H9 (cell line): Measurements from ENCODE around the gene RETN. TPM values are rescaled to one million over a fixed set of nuclear protein-coding genes. Genes with fewer than 3 reads are reported as not detected.

ENCODE experiments used
- DNase-seq: peaks from one replicate; pipeline ENCODE4 v3.0.0-alpha.2; 2017
- H2AFZ ChIP-seq: one replicate; pipeline ENCODE4 v1.6.1; 2013; ENCODE audit warnings: mild to moderate bottlenecking, low read length, control low read depth, moderate library complexity
- H2AK5ac ChIP-seq: 2 replicates; pipeline ENCODE4 v1.6.1; 2013; ENCODE audit warnings: low read length, control low read depth, mixed read lengths; ENCODE audit not compliant: insufficient read length
- H2BK120ac ChIP-seq: one replicate; pipeline ENCODE4 v1.6.1; 2013; ENCODE audit warnings: low read depth, mild to moderate bottlenecking, low read length, control low read depth, inconsistent platforms; ENCODE audit not compliant: poor library complexity, severe bottlenecking
- H2BK12ac ChIP-seq: 2 replicates; pipeline ENCODE4 v1.6.1; 2013; ENCODE audit warnings: low read length, control low read depth, mixed read lengths, low read depth; ENCODE audit not compliant: insufficient read length
- H2BK15ac ChIP-seq: 2 replicates; pipeline ENCODE4 v1.6.1; 2013; ENCODE audit warnings: low read depth, low read length, control low read depth
- H2BK20ac ChIP-seq: one replicate; pipeline ENCODE4 v1.6.1; 2013; ENCODE audit warnings: low read depth, mild to moderate bottlenecking, low read length, control low read depth, inconsistent platforms; ENCODE audit not compliant: poor library complexity, severe bottlenecking
- H2BK5ac ChIP-seq: 2 replicates; pipeline ENCODE4 v1.6.1; 2013; ENCODE audit warnings: low read length, control low read depth, mixed read lengths; ENCODE audit not compliant: insufficient read length
- H3K14ac ChIP-seq: 2 replicates; pipeline ENCODE4 v1.6.1; 2013; ENCODE audit warnings: low read length, control low read depth; ENCODE audit not compliant: insufficient read depth
- H3K18ac ChIP-seq: 2 replicates; pipeline ENCODE4 v1.6.1; 2013; ENCODE audit warnings: low read depth, mild to moderate bottlenecking, mixed read lengths, low read length, control low read depth; ENCODE audit not compliant: insufficient read length
- H3K23ac ChIP-seq: 2 replicates; pipeline ENCODE4 v1.6.1; 2013; ENCODE audit warnings: low read length, control low read depth, mixed read lengths, low read depth; ENCODE audit not compliant: insufficient read length
- H3K23me2 ChIP-seq: 2 replicates; pipeline ENCODE4 v1.6.1; 2013; ENCODE audit warnings: low read depth, mild to moderate bottlenecking, mixed read lengths, low read length, control low read depth; ENCODE audit not compliant: insufficient read length, poor library complexity, severe bottlenecking
- H3K27ac ChIP-seq: 2 replicates; pipeline ENCODE4 v1.5.1; 2013; ENCODE audit warnings: low read length, control low read depth, mixed read lengths, low read depth; ENCODE audit not compliant: insufficient read length
- H3K27me3 ChIP-seq: 2 replicates; pipeline ENCODE4 v1.6.1; 2013; ENCODE audit warnings: low read length, control low read depth, inconsistent platforms; ENCODE audit not compliant: insufficient read depth
- H3K4ac ChIP-seq: 2 replicates; pipeline ENCODE4 v1.6.1; 2013; ENCODE audit warnings: low read depth, mild to moderate bottlenecking, control low read depth, inconsistent platforms, low read length, moderate library complexity
- H3K4me1 ChIP-seq: 2 replicates; pipeline ENCODE4 v1.6.1; 2013; ENCODE audit warnings: low read length, control low read depth, inconsistent platforms; ENCODE audit not compliant: insufficient read depth
- H3K4me2 ChIP-seq: 2 replicates; pipeline ENCODE4 v1.6.1; 2013; ENCODE audit warnings: low read length, control low read depth, mixed read lengths; ENCODE audit not compliant: insufficient read length, insufficient read depth
- H3K56ac ChIP-seq: 2 replicates; pipeline ENCODE4 v1.6.1; 2013; ENCODE audit warnings: low read depth, mild to moderate bottlenecking, mixed read lengths, low read length, control low read depth; ENCODE audit not compliant: insufficient read length
- H3K79me1 ChIP-seq: 2 replicates; pipeline ENCODE4 v1.6.1; 2013; ENCODE audit warnings: low read depth, mild to moderate bottlenecking, moderate library complexity, low read length, control low read depth, inconsistent platforms; ENCODE audit not compliant: insufficient read depth, poor library complexity, severe bottlenecking
- H3K79me2 ChIP-seq: 2 replicates; pipeline ENCODE4 v1.6.1; 2013; ENCODE audit warnings: low read length, control low read depth, inconsistent platforms; ENCODE audit not compliant: insufficient read depth
- H3K9ac ChIP-seq: 2 replicates; pipeline ENCODE4 v1.6.1; 2013; ENCODE audit warnings: low read length, control low read depth, mixed read lengths; ENCODE audit not compliant: insufficient read length; ENCODE audit errors: extremely low read depth
- H3K9me3 ChIP-seq: one replicate; pipeline ENCODE4 v1.6.1; 2013; ENCODE audit warnings: low read depth, low read length, inconsistent platforms; ENCODE audit not compliant: control insufficient read depth
- H3T11ph ChIP-seq: one replicate; pipeline ENCODE4 v1.6.1; 2013; ENCODE audit warnings: mild to moderate bottlenecking, low read length, control low read depth, inconsistent platforms
- H4K20me1 ChIP-seq: one replicate; pipeline ENCODE4 v1.6.1; 2013; ENCODE audit not compliant: control insufficient read depth, insufficient read length, insufficient read depth
- H4K5ac ChIP-seq: 2 replicates; pipeline ENCODE4 v1.6.1; 2013; ENCODE audit warnings: low read depth, mild to moderate bottlenecking, mixed read lengths, low read length, control low read depth; ENCODE audit not compliant: insufficient read length
- H4K8ac ChIP-seq: replicated peaks from 2 replicates; pipeline ENCODE4 v1.6.1; 2013; ENCODE audit warnings: low read length, control low read depth, mixed read lengths, low read depth; ENCODE audit not compliant: insufficient read length
- H4K91ac ChIP-seq: 2 replicates; pipeline ENCODE4 v1.6.1; 2013; ENCODE audit warnings: low read depth, mild to moderate bottlenecking, moderate library complexity, mixed read lengths, low read length, control low read depth; ENCODE audit not compliant: insufficient read length
- H3K27ac Mint-ChIP-seq, 3 experiments: 2 replicates in 2 of 3; 3 replicates in 1 of 3; pipeline ENCODE4 v1.8.0; 2020 to 2021; ENCODE audit warnings: mixed read lengths in 3 of 3, mild to moderate bottlenecking in 1 of 3, moderate library complexity in 1 of 3
- H3K27me3 Mint-ChIP-seq: 2 replicates; pipeline ENCODE4 v1.8.0; 2021; ENCODE audit warnings: low read depth, mild to moderate bottlenecking, moderate library complexity, mixed read lengths
- H3K36me3 Mint-ChIP-seq, 3 experiments: 2 replicates in 2 of 3; 3 replicates in 1 of 3; pipeline ENCODE4 v1.8.0; 2020 to 2021; ENCODE audit warnings: low read depth in 3 of 3, mixed read lengths in 3 of 3; ENCODE audit not compliant: insufficient read depth in 1 of 3
- H3K4me1 Mint-ChIP-seq, 2 experiments: 2 replicates each; pipeline ENCODE4 v1.8.0; 2020; ENCODE audit warnings: mixed read lengths in 2 of 2
- H3K4me3 Mint-ChIP-seq, 2 experiments: 2 replicates in 1 of 2; 3 replicates in 1 of 2; pipeline ENCODE4 v1.8.0; 2020 to 2021; ENCODE audit warnings: mild to moderate bottlenecking in 2 of 2, mixed read lengths in 2 of 2, moderate library complexity in 1 of 2
- H3K9me3 Mint-ChIP-seq, 2 experiments: 2 replicates in 1 of 2; 3 replicates in 1 of 2; pipeline ENCODE4 v1.8.0; 2020; ENCODE audit warnings: mild to moderate bottlenecking in 2 of 2, mixed read lengths in 2 of 2, moderate library complexity in 1 of 2
- WGBS: extraction: QIAGEN DNeasy Blood & Tissue Kit; methylation state at CpG from one replicate; pipeline ENCODE4 v1.1.7; 2013; ENCODE audit warnings: missing lambda C conversion rate, low lambda C conversion rate, mixed read lengths; ENCODE audit not compliant: insufficient read length; ENCODE audit errors: extremely low coverage; 5-methylcytosine and 5-hydroxymethylcytosine counted together
- total RNA-seq: library from RNA; stranded (reverse); gene quantifications from 2 replicates; pipeline ENCODE4 v1.2.1, GENCODE V29; 2021
- TF ChIP-seq, protein P1 (sequence below): fragments of 200-600 bp; sonication (generic); conservative IDR thresholded peaks from 3 replicates; pipeline ENCODE4 v1.8.0; 2021; ENCODE audit warnings: antibody characterized with exemption, mild to moderate bottlenecking

Gene RETN
- total RNA-seq, 1 experiment from 2014 or later, result not detected

DNA sequence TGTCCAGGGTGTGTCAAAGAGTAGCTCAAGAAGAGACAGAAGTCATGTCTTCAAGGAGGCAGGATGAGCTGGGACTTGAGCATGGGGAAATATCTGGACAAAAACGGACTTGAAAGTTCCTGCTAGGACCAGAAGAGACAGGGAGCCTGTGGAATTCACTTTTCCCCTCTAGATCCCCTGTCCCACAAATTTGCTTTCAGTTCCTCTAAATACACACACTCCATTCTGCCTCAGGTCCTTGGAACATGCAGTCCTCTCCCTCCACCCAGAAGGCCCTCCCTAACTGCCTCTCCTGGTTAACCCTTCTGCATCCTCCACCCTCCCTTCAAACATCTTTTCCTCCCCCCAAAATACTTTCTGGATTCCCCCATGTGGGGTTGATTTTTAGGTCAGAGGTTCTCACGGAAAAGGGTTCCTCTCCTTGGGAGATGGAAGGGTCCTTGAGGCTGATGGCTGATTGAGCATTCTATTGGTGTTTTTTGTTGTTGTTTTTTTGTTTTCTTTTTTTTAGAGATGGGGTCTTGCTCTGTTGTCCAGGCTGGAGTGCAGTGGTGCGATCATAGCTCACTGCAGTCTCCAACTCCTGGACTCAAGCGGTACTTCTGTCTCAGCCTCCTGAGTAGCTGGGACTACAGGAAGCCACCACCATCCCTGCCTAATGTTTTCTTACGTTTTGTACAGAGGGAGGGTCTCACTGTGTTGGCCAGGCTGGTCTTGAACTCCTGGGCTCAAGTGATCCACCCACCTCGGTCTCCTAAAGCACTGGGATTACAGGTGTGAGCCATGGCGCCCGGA is 6.9 kb upstream of the RETN start:
- Histone ChIP-seq H3K4me1 (no peaks in the 10 kb centered on the region), H3K79me2 (no peaks in the 10 kb centered on the region), H3K27ac (no peak overlapping the region), H3K18ac (no peak overlapping the region), H3K14ac (no peak overlapping the region), H3K9me3 (no peaks in the 10 kb centered on the region), H3K4me2 (no peak overlapping the region), H2BK5ac (no peak overlapping the region), H4K5ac (no peak overlapping the region), H2BK120ac (no peak overlapping the region), H2AFZ (no peak overlapping the region), H2BK12ac (no peak overlapping the region), H4K91ac (no peak overlapping the region), H3K23me2 (no peaks in the 10 kb centered on the region), H2BK15ac (no peak overlapping the region), H3K27me3 (no peaks in the 10 kb centered on the region; the same call in 1 of the 2 replicates), H2AK5ac (no peak overlapping the region), H4K20me1 (no peaks in the 10 kb centered on the region), H3K56ac (no peak overlapping the region), H2BK20ac (no peak overlapping the region), H3K79me1 (no peaks in the 10 kb centered on the region), H3K23ac (no peak overlapping the region), H3T11ph (no peak overlapping the region), H3K9ac (no peak overlapping the region), H3K4ac (no peak overlapping the region), H4K8ac (no peak overlapping the region)
- Mint-ChIP-seq H3K4me3 (no peak overlapping the region), H3K27ac (no peak overlapping the region), H3K36me3 (no peaks in the 10 kb centered on the region), H3K27me3 (peaks cover 75% of the 10 kb centered on the region), H3K4me1 (0 out of 4 replicates have a peak, but pooled peaks cover 0 to 3% of the 10 kb centered on the region in 2 experiments), H3K9me3 (peaks cover 0 to 2% of the 10 kb centered on the region in 2 experiments; a peak in 1 of 5 replicates)
- DNase-seq, result no peak
- TF ChIP-seq, protein P1, sequence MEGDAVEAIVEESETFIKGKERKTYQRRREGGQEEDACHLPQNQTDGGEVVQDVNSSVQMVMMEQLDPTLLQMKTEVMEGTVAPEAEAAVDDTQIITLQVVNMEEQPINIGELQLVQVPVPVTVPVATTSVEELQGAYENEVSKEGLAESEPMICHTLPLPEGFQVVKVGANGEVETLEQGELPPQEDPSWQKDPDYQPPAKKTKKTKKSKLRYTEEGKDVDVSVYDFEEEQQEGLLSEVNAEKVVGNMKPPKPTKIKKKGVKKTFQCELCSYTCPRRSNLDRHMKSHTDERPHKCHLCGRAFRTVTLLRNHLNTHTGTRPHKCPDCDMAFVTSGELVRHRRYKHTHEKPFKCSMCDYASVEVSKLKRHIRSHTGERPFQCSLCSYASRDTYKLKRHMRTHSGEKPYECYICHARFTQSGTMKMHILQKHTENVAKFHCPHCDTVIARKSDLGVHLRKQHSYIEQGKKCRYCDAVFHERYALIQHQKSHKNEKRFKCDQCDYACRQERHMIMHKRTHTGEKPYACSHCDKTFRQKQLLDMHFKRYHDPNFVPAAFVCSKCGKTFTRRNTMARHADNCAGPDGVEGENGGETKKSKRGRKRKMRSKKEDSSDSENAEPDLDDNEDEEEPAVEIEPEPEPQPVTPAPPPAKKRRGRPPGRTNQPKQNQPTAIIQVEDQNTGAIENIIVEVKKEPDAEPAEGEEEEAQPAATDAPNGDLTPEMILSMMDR, result no peak
- WGBS, result no CpG with 5 or more reads among the region's 8 CpGs
